Measurements from ENCODE around the gene C2CD2.

DNA sequence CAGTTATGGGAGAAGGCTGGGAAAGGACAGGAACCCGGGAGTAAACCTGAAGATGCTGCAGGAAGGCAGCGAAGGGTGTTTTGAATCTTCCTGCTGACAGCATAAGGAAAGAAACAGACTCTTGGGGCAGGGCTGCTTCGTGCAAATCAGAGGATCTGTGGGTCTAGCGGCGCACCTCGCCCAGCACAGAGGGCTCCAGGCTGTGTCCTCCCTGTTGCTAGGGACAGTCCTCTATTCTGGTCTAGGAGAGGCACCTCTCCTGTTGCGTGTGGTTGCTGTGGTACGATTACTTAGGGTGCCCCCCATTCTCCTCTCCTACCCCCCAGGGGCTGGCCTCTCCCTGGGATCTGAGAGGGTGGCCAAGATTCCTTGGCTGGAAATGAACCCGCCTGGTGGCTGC is 11.4 kb downstream of the C2CD2 start:
- TF ChIP-seq, protein P1, sequence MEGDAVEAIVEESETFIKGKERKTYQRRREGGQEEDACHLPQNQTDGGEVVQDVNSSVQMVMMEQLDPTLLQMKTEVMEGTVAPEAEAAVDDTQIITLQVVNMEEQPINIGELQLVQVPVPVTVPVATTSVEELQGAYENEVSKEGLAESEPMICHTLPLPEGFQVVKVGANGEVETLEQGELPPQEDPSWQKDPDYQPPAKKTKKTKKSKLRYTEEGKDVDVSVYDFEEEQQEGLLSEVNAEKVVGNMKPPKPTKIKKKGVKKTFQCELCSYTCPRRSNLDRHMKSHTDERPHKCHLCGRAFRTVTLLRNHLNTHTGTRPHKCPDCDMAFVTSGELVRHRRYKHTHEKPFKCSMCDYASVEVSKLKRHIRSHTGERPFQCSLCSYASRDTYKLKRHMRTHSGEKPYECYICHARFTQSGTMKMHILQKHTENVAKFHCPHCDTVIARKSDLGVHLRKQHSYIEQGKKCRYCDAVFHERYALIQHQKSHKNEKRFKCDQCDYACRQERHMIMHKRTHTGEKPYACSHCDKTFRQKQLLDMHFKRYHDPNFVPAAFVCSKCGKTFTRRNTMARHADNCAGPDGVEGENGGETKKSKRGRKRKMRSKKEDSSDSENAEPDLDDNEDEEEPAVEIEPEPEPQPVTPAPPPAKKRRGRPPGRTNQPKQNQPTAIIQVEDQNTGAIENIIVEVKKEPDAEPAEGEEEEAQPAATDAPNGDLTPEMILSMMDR (IDR thresholded peaks at IDR 0.05) = no peak
- TF ChIP-seq POLR2A (IDR thresholded peaks at IDR 0.05) (no peak), POLR2AphosphoS5 (IDR thresholded peaks at IDR 0.05) (no peak)

Measured in suprapubic skin (tissue), 4 donors.